HepG2 (cell line): ENCODE results near the gene DRC7. TPM values are rescaled to one million over a fixed set of nuclear protein-coding genes. Genes with fewer than 3 reads are reported as not detected.

Experiments
- HCFC1 ChIP-seq: fragments of 150-350 bp; IDR thresholded peaks from 2 replicates; pipeline ENCODE4 v1.6.1; 2014; ENCODE audit warnings: low read depth, low read length
- KLF6 ChIP-seq: IDR thresholded peaks from 2 replicates; pipeline ENCODE4 v1.8.0; 2016; ENCODE audit warnings: missing biosample characterization, missing genetic modification reagents
- KMT2B ChIP-seq: IDR thresholded peaks from 2 replicates; pipeline ENCODE4 v1.6.1; 2016; ENCODE audit warnings: missing genetic modification reagents, missing compliant biosample characterization
- ONECUT2 ChIP-seq: sonication (generic); formaldehyde crosslinking; IDR thresholded peaks from 2 replicates; pipeline ENCODE4 v1.4.0; 2020; ENCODE audit warnings: missing genetic modification reagents
- PAF1 ChIP-seq: IDR thresholded peaks from 2 replicates; pipeline ENCODE4 v1.6.1; 2016; ENCODE audit warnings: missing genetic modification reagents, missing compliant biosample characterization
- RBM39 ChIP-seq: fragments of 200-400 bp; formaldehyde crosslinking; IDR thresholded peaks from one replicate; pipeline ENCODE4 v1.6.1; 2018; ENCODE audit warnings: antibody characterized with exemption, mild to moderate bottlenecking, low read depth, low read length; ENCODE audit not compliant: poor library complexity, severe bottlenecking
- RXRB ChIP-seq: IDR thresholded peaks from 2 replicates; pipeline ENCODE4 v1.6.1; 2016; ENCODE audit warnings: borderline replicate concordance, missing genetic modification reagents, missing compliant biosample characterization
- SCMH1 ChIP-seq: sonication (generic); formaldehyde crosslinking; IDR thresholded peaks from 2 replicates; pipeline ENCODE4 v1.9.0; 2021; ENCODE audit warnings: missing genetic modification reagents, mild to moderate bottlenecking, borderline replicate concordance
- SRY ChIP-seq: sonication (generic); formaldehyde crosslinking; IDR thresholded peaks from 2 replicates; pipeline ENCODE4 v1.8.0; 2022; ENCODE audit warnings: mild to moderate bottlenecking, missing genetic modification reagents
- SYNCRIP ChIP-seq: fragments of 200-400 bp; formaldehyde crosslinking; IDR thresholded peaks from 2 replicates; pipeline ENCODE4 v1.6.1; 2018; ENCODE audit warnings: mild to moderate bottlenecking, low read depth, low read length; ENCODE audit not compliant: insufficient read depth
- TAF1 ChIP-seq: sonication (generic); formaldehyde crosslinking; IDR thresholded peaks from 2 replicates; pipeline ENCODE4 v1.4.0; 2020; ENCODE audit warnings: missing genetic modification reagents
- TOE1 ChIP-seq: sonication (generic); formaldehyde crosslinking; IDR thresholded peaks from 2 replicates; pipeline ENCODE4 v1.4.0; 2020; ENCODE audit warnings: mild to moderate bottlenecking, missing genetic modification reagents
- ZBTB1 ChIP-seq: sonication (generic); formaldehyde crosslinking; IDR thresholded peaks from 2 replicates; pipeline ENCODE4 v1.4.0; 2020; ENCODE audit warnings: missing genetic modification reagents, borderline replicate concordance
- ZFX ChIP-seq: sonication (generic); formaldehyde crosslinking; IDR thresholded peaks from 2 replicates; pipeline ENCODE4 v1.4.0; 2020; ENCODE audit warnings: mild to moderate bottlenecking, low read depth, missing genetic modification reagents, moderate library complexity
- ZNF101 ChIP-seq: sonication (generic); formaldehyde crosslinking; IDR thresholded peaks from 2 replicates; pipeline ENCODE4 v1.4.0; 2020; ENCODE audit warnings: mild to moderate bottlenecking, low read depth, missing genetic modification reagents, borderline replicate concordance
- ZNF232 ChIP-seq: sonication (generic); formaldehyde crosslinking; IDR thresholded peaks from 2 replicates; pipeline ENCODE4 v1.4.0; 2020; ENCODE audit warnings: missing genetic modification reagents, borderline replicate concordance
- ZNF260 ChIP-seq: sonication (generic); formaldehyde crosslinking; IDR thresholded peaks from 2 replicates; pipeline ENCODE4 v1.4.0; 2020; ENCODE audit warnings: missing genetic modification reagents, low read depth, mild to moderate bottlenecking, borderline replicate concordance
- ZNF329 ChIP-seq: sonication (generic); formaldehyde crosslinking; IDR thresholded peaks from 2 replicates; pipeline ENCODE4 v1.9.0; 2021; ENCODE audit warnings: low read depth, mild to moderate bottlenecking, missing genetic modification reagents
- ZNF652 ChIP-seq: IDR thresholded peaks from 2 replicates; pipeline ENCODE4 v1.6.1; 2016; ENCODE audit warnings: low read depth, borderline replicate concordance
- ZNF7 ChIP-seq: IDR thresholded peaks from 2 replicates; pipeline ENCODE4 v1.6.1; 2016; ENCODE audit warnings: missing biosample characterization, missing genetic modification reagents
- ZNF761 ChIP-seq: sonication (generic); formaldehyde crosslinking; conservative IDR thresholded peaks from 2 replicates; pipeline ENCODE4 v1.4.0; 2020; ENCODE audit warnings: mild to moderate bottlenecking, missing genetic modification reagents
- ZNF790 ChIP-seq: sonication (generic); formaldehyde crosslinking; IDR thresholded peaks from 2 replicates; pipeline ENCODE4 v1.8.0; 2022; ENCODE audit warnings: missing genetic modification reagents, mild to moderate bottlenecking, borderline replicate concordance
- ZNF839 ChIP-seq: sonication (generic); formaldehyde crosslinking; IDR thresholded peaks from 2 replicates; pipeline ENCODE4 v1.4.0; 2020; ENCODE audit warnings: missing genetic modification reagents, mild to moderate bottlenecking, borderline replicate concordance
- polyA plus RNA-seq, 8 experiments: library from polyadenylated mRNA; depleted of rRNA in 3 of 8; stranded (reverse) in 7 of 8; unstranded in 1 of 8; fragments of >200 nt; fragmentation: Illumina TruSeq in 4 of 8; extraction: Trizol in 4 of 8; gene quantifications; 2 replicates each; pipeline versions ENCODE4 v1.2.1 to v1.2.3, GENCODE V29; 2011 to 2016; ENCODE audit warnings: low read depth in 4 of 8, missing spikeins in 1 of 8, mixed read lengths in 1 of 8; ENCODE audit not compliant: insufficient read depth in 1 of 8
- total RNA-seq, 5 experiments: library from RNA; depleted of rRNA; stranded (reverse); fragments of >200 nt; fragmentation: Illumina TruSeq; extraction: Trizol; gene quantifications; 2 replicates each; pipeline ENCODE4 v1.2.3, GENCODE V29; 2016; ENCODE audit warnings: low read depth in 1 of 5
- TF ChIP-seq, protein P1 (sequence below): sonication (generic); formaldehyde crosslinking; IDR thresholded peaks from 2 replicates; pipeline ENCODE4 v1.5.0; 2020; ENCODE audit warnings: missing genetic modification reagents, mild to moderate bottlenecking, borderline replicate concordance
- TF ChIP-seq, protein P2 (sequence below): sonication (generic); formaldehyde crosslinking; IDR thresholded peaks from 2 replicates; pipeline ENCODE4 v1.8.0; 2022; ENCODE audit warnings: mild to moderate bottlenecking, missing genetic modification reagents, moderate library complexity
- TF ChIP-seq, protein P3 (sequence below): sonication (generic); formaldehyde crosslinking; IDR thresholded peaks from 2 replicates; pipeline ENCODE4 v1.8.0; 2022; ENCODE audit warnings: missing genetic modification reagents, low read depth, mild to moderate bottlenecking, borderline replicate concordance
- TF ChIP-seq, protein P4 (sequence below): sonication (generic); formaldehyde crosslinking; IDR thresholded peaks from 2 replicates; pipeline ENCODE4 v1.9.0; 2021; ENCODE audit warnings: missing genetic modification reagents, mild to moderate bottlenecking, borderline replicate concordance

The DRC7 gene
- total and polyA plus RNA-seq, 2 of the 13 experiments (the other 11 are each of a cell fraction or from before 2014, with no cell fraction given): 2.7 to 3.4 TPM

DNA sequence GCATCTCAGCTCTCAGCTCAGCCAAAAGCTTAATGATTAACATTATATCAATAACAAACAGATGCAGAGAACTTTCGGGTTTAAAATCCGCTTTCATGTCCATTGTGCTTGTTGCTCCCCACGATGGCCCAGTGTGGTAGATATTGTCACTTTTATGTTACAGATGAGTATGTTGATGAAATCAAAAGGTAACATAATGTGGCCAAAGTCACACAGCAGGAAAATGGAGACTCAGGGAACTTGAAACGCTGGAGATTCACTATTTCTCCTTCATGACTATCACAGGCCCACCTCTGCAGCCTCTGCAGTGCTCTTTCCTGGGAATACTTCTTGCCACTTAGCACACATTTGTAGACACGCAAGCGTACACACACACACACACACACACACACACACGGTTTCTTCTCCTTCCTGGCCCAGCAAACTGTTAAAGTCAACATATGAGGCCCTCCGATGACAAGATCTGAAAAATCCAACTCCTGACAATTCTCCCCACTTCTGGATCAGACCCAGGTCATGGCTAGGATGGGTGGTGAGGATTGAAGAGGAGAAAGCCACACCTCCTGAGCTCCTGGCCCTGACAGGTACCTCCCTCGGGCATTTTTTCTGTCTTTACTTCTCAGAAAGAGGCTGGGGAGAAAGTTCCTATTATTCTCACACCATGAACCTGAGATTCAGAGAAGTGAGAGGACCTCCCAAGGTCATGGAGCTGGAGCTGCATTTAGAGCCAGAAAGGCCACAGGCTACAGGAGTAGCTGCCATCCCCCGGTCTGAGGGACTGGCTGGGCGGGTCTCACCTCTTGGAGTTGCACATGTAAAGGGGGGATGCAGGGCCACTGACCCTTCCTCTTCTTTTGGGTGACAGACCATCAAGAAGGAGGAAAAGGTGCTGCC, 9.7 kb downstream of the DRC7 start (continued):
- TF ChIP-seq ZNF260 (no peak), SRY (CRISPR knock-in tag) (no peak), ZNF652 (CRISPR knock-in tag) (no peak), ZNF329 (CRISPR knock-in tag) (no peak), ZNF839 (CRISPR knock-in tag) (no peak), TOE1 (no peak), TAF1 (CRISPR knock-in tag) (no peak), ZNF7 (CRISPR knock-in tag) (no peak), HCFC1 (no peak), PAF1 (no peak), ZFX (CRISPR knock-in tag) (peak; percentile 80), ZNF101 (CRISPR knock-in tag) (no peak; the same call in 1 of the 2 replicates), ONECUT2 (CRISPR knock-in tag) (no peak), ZBTB1 (CRISPR knock-in tag) (no peak), ZNF790 (CRISPR knock-in tag) (no peak), RXRB (CRISPR knock-in tag) (peak; percentile 18; the same call in 1 of the 2 replicates), SYNCRIP (no peak), KLF6 (no peak), KMT2B (CRISPR knock-in tag) (peak; percentile 60; the same call in 1 of the 2 replicates), SCMH1 (CRISPR knock-in tag) (no peak), ZNF232 (no peak), ZNF761 (CRISPR knock-in tag) (no peak), RBM39 (no peak)
- TF ChIP-seq, protein P1, sequence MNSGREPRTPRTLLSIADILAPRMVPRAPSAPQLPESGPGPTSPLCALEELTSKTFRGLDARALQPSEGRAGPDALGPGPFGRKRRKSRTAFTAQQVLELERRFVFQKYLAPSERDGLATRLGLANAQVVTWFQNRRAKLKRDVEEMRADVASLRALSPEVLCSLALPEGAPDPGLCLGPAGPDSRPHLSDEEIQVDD (CRISPR knock-in tag): no peak
- TF ChIP-seq, protein P2, sequence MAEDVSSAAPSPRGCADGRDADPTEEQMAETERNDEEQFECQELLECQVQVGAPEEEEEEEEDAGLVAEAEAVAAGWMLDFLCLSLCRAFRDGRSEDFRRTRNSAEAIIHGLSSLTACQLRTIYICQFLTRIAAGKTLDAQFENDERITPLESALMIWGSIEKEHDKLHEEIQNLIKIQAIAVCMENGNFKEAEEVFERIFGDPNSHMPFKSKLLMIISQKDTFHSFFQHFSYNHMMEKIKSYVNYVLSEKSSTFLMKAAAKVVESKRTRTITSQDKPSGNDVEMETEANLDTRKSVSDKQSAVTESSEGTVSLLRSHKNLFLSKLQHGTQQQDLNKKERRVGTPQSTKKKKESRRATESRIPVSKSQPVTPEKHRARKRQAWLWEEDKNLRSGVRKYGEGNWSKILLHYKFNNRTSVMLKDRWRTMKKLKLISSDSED: no peak
- TF ChIP-seq, protein P3, sequence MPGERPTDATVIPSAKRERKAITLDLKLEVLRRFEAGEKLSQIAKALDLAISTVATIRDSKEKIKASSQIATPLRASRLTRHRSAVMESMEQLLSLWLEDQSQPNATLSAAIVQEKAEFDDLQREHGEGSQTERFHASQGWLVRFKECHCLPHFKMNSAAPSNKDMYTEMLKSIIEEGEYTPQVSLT (CRISPR knock-in tag): no peak
- TF ChIP-seq, protein P4, sequence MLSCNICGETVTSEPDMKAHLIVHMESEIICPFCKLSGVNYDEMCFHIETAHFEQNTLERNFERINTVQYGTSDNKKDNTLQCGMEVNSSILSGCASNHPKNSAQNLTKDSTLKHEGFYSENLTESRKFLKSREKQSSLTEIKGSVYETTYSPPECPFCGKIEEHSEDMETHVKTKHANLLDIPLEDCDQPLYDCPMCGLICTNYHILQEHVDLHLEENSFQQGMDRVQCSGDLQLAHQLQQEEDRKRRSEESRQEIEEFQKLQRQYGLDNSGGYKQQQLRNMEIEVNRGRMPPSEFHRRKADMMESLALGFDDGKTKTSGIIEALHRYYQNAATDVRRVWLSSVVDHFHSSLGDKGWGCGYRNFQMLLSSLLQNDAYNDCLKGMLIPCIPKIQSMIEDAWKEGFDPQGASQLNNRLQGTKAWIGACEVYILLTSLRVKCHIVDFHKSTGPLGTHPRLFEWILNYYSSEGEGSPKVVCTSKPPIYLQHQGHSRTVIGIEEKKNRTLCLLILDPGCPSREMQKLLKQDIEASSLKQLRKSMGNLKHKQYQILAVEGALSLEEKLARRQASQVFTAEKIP: no peak
